GM18907 (cell line): Measurements from ENCODE around the gene ERICH6.

Experiments
- ATAC-seq: cut with Tn5 transposase; IDR thresholded peaks from one replicate; pipeline ENCODE4 v1.9.1; 2021; ENCODE audit warnings: mild to moderate bottlenecking, moderate library complexity; ENCODE audit not compliant: unreplicated experiment

The ERICH6 gene

DNA sequence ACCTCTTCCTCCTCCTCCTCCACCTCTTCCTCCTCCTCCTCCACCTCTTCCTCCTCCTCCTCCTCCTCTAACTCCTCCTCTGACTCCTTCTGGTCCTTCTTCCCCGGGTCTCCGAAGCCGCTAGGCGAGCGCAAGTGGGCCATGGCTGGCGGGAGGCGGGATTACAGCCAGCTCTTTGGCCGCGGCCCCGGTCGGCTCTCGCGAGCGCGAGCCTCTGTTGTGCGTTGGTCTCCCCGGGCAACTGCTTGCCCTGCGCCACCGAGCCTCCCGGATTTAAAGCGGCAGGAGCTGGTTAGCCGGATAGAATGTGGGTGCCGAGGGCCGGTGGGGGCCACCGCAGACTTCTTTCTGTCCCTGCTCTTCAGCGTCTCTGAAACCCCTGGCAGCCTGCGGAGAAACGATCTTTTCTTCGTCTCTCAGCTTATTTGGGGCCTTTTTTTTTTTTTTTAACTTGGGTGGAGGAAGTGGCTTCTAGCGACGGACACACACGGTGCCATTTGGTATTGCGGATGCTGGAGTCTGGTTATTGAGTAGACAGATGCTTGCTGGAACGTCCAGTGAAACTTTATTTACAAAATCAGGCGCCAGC, at the start of gene ERICH6:
ERICH6 (minus strand) TSS at position 165 of the 589 bp plus-strand sequence; CDS start at position 143, 22 bp downstream.
- peak; percentile 99 for ATAC-seq

DNA sequence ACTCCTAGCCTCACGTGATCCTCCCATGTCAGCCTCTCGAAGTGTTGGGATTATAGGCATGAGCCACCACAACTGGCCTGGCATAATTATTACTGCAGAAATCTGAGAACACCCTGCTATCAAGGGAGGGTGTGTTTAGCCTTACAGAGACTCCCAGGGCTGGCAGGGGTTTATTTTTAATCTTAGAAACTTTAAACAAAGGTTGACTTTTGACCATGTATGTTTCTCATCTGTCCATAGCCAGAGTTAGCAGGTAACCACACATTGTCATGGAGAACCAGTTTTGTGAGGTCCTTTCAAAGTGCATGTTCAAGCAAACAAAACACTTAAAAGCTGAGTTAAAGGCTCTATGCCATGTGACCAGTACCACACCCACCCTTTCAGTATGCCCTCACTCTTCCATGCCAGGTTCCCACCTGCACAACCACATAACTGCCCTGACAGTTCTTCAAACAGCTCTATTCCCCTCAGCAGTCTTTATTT, 48.1 kb upstream of the ERICH6 start:
- no peak for ATAC-seq

DNA sequence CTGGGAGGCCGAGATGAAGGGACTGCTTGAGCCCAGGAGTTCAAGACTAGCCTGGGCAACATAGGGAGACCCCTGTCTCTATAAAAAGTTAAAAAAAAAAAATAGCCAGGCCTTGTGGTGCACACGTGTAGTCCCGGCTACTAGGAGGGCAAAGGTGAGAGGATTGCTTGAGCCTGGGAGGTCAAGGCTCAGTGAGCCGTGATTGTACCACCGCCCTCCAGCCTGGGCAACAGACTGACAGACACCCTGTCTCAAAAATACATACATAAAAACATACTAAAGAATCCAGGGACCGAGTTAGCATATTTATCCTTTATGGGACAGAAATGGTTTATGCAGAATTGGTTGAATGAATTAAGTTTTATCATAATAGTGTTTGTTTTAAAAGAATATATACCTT, 45.5 kb upstream of the ERICH6 start:
- ATAC-seq, result no peak

DNA sequence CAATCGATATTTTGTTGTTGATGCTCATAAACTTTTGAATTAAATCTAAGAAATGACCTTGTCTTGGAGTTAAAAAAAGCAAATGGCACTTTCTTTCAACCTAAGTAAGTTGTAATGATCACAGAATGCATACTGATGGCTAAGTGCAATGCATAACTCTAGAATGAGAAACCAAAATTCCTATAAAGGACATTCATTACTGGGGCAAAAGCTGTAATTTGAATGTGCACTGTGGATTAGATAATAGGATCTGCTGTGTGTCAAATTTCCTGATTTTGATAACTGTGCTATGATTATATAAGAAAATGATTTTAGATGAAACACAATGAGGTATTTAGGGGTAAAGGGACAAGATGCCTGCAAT, 44.9 kb upstream of the ERICH6 start:
- no peak for ATAC-seq

DNA sequence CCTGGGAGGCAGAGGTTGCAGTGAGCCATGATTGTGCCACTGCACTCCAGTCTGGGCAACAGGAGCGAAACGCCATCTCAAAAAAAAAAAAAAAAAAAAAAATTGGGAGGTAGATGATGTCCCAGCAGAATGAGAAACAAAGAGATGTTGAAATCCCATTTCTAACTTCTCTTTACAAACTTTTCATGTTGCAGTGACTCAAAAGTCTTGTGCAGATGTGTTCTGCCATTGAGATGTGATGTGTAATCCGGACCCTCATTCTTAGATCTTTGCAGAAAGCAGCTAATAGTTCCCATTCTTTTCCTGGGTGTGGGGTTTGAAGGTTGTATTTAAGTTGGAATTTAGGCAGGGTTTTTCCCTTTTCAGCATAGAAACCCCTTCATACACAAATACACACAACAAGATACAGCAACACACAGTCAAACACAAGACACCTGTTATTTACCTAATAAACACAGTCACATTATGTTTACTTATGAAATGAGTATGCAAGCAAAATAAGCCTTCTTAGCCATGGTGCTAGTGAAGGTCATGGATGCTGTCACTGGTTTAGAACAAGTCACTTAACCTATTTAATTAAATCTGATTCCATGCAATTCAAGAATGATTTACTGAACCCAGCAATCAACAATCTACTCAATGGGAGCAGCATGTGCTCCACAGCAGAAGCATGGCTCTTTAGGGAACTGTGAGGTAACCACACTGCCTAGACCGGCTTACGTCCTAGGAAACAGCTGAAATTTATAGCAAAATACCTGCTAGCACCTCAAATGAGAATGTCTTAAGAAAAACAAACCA, 44.4 kb upstream of the ERICH6 start:
- ATAC-seq, result no peak

DNA sequence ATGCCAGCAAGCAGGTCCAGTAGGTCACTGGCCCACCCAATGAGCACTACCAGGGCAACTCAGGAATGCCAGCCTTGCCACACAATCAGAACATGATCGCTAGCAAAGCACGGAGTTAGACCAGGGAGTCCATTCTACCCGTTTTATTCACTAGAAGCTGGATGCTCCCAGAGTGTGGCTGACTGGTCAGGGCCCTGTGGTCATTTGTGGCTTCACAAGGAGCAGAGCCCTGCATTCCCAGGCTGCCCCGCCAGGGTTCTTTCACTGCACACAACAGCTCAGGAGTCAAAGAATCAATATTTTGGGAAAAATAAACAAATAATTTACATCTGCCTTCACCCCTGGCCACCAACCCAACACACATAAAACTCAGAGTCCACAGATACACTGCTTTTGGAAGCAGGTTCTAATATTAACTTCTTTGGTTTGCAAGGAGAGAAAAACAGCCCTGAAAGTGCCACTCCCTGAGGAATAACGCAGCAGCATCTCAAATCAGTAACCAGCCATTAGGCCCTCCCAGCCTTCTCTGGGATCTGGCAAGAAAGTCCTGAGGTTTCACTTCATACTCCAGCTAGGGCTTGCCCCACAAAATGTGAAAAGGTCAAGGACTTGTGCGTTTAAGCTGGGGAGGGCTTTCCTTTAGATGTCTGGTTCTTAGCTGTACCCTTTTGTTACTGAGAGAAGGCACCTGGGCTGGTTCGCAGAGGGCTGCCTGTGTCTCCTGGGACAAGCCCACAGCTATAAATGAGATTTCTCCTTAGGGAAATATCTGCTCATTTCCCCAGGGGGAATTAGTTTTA, 43.3 kb upstream of the ERICH6 start:
- no peak for ATAC-seq

DNA sequence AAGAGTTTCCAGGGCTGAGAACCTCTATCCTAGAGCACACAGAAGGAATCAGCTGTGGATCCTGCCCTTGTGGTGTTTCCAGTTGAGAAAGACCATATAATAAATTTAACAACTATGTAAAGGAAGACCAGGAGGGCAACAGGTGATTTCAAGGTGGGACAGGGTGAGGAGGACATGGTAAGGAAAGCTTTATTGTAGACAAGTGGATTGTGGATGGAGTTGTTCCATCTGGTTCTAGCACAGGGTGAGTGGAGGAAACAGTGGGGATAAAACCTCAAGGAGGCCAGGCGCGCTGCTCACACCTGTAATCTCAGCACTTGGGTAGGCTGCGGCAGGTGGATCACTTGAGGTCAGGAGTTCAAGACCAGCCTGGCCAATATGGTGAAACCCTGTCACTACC, 42.1 kb upstream of the ERICH6 start:
- no peak for ATAC-seq

DNA sequence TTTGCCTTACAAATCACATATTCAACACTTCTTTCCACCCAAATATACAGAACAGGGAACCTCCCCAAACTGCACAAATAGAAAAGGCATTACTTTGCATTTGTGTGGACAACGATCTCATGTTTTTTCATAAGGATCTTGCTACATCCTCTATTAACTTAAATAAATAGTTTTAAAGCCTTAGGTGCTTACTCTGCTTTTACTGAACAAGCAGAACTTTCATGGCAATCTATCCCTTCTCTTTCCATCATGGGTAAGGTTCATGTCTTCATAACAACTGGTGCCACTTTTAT, 41.1 kb upstream of the ERICH6 start:
- no peak for ATAC-seq

DNA sequence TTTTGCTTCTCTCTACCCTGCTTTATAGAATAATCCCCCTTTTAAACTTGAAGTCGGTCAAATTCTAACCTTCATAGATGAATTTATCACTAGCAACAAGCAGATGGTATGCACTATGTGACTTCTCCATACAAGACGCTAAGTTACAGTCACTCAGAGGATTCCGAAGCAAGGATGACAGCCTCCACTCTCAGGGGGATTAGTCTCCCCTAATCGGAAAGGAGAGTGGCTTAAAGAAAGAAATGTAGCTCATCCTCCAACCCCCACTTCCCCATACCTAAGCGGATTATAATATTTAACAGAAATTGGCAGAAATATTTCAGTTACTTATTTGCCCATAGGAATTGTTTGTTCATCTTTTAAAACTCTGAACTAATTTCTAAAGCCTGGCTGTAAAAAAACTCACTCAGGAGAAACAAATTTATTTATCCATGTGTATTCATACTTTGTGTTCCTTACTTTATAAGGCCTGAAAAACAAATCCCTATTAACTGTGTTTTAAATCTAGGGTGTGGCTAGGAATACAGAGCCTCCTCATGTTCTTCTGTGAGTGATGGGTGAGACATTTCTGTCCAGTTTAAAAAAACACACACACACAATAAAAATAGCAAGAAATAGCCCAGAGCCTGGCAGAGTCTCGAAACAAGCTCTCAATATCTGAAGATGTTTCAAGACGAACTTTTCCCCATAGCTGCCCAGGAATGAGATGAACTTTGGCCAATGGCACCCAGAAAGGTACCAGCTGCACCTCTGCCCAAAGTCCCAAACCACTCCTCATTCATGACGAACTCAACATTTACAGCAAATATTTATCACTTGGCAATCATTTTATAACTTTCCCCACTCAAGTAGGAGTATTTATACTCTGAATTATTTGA, 40.6 kb upstream of the ERICH6 start:
- no peak for ATAC-seq

DNA sequence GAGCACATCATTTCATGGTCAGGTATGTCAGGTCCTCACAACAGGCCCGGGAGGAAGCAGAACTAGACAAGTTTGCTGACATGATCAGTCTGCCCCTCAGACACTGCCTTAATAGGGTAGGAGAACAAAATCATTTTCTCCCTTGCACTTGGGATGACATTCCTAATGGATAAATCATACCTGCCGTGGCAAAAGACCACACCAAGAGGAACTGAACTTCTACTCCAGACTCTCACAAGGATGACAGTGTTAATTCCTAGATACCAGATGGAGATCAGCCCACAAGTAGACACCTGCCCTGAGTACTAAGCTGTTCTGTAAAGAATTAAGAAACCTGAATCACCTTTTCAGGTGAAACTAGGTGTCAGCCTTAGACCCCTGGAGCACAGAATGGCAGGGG, 39.8 kb upstream of the ERICH6 start:
- ATAC-seq, result no peak

DNA sequence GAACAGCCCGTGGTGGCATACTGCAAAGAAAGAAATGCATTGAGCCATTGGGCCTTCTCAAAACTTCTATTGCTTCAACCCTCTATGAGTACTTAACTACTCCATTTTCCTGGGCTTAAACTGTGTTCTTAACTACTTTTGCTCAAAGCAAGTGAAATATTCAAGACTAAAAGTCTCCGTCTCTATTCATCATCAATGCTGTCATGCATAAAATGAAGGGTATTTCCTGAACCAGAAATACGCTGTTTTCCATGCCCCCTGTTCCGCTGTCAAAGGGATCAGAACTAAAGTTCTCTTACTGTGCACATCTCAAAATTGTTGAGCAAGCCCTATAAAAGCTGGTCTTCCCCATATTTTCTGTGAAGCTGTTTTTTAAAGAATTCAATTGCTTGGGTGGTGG, 39.0 kb upstream of the ERICH6 start:
- ATAC-seq, result no peak

DNA sequence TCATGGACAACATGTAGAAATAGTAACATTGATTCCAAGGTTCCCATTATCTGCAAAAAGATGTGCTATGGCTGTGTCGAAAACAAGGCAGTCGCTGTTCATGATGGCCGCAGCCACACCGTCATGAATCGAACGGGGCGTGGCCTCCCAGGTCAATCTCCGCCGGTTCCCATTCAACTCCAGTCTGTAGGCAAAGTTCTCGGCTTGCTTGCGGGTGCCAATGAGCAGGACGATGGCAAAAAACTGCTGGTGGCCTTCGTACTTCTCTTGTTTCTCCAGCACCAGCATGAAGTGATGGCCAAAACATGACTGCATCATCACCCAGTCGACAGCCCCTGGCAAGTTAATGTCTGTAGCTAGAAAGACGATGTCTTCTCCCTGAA, 38.4 kb upstream of the ERICH6 start:
- no peak for ATAC-seq

DNA sequence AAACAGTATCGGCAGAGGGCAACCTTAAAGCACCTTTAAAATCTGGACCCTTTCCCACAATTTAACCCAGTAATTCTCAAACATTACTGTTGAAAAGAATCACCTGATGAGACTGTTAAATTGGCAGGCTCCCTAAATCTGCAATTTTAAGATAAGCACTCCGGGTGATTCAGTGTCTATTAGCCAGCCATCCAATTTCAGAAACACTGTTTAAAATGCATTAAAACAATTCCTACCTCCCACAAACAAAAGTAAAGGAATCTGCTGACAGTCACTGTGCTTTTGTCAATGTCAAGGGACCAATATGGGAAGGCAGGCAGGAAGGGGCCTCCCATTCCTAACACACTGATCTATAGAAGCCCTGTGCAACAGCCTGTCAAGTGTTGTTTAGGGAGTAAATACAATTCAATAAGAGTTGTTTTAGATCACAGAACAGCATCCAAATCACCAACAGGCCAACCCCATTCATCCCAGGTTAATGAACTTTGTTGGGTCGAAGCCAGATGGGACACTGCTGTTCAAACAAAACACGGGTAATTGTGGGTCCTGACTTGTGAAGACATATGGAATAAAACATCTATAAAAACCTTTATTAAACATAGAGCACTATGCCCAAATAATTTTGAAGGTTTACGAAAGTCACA, 37.9 kb upstream of the ERICH6 start:
- no peak for ATAC-seq

DNA sequence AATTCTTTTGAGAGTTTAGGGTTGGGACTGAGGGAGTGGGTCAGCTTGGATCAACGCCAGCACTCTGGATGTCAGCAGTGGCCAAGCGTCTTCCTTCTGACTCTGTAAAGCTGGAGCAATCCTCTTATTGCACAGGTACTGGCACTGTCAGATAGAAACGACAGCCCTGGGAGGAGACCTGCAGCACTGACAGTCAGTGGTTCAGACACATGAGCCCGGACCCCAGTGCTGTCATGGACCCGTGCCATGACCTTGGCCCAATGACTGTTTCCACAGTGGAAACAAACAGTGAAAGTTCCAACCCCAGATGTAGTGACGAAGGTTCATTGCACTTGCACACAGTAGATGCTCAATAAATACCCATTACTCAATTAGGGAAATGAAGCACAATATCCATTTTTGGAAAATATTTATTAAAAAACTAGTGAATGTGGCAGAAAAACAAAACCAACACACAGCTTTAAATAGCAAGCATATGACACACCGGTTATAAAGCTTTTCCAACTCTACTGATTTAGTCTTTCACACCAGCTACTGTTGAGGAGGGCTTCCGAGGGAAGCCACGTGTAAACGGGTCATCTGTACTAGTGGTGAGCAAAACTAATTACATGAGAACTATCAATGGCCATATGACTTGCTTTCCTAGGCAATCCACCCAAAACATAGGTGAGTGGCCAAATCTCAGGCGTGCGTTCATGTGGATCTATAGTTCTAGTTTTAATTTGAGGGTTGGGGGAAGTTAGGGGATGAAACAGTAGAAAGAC, 37.2 kb upstream of the ERICH6 start:
- ATAC-seq, result no peak

DNA sequence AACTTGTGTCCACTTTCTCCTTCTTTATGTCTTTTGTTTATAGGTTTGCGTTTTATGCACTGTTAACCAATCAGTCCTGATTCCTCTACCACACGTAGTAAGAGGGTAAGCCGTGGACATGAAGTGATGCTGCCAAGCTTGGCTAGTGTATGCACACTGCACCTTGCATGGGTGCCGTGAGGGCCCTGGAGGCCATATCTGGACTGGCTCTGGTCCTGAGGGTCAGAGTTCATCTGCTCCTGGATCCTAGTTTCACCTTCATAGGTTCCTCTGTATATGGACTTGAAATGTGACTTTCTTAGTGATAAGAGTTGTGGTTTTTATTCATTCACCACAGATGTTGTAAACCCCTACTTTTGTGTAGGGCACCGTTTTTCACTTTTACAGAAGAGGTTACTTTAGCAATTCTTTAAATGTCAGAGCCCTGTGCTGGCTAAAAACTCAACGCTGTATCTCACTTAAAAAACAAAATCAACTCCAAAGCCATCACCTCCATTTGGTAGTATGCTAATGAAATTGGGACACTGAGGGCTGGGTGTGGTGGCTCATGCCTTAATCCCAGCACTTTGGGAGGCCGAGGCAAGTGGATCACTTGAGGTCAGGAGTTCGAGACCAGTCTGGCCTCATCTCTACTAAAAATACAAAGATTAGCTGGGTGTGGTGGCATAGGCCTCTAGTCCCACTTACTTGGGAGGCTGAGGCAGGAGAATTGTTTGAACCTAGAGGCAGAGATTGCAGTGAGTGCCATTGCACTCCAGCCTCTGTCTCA, 36.3 kb upstream of the ERICH6 start:
- peak; percentile 35 for ATAC-seq

DNA sequence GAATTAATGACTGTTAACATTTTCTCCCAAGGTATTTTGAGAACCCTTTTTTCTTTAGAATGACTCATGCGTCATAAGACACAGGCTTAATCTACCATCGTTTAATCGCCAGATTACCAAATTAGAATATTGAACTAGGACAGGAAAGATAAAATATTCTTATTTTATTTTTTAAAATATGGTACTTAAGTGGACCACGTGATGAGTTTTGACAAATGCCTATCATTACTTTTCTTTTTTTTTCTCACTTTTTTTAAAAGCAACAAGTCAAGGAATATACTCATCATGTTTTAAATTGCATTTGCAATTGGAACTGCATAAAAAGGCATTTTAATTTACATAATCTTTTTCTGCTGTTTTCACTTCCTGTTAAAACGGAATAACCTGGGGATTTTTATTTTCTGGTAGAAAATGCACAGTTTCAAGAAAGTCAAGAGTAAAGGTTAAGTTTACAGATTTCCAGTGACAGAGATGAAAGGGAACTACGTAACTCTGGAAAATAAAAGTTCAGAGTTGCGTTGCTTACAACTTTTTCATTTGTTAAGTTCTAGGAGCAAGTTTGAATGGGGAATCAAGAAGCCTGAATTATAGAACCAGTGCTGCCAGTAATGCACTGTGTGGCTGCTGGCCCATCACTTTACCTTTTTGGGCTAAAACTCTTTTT, 35.6 kb upstream of the ERICH6 start:
- peak; percentile 37 for ATAC-seq

DNA sequence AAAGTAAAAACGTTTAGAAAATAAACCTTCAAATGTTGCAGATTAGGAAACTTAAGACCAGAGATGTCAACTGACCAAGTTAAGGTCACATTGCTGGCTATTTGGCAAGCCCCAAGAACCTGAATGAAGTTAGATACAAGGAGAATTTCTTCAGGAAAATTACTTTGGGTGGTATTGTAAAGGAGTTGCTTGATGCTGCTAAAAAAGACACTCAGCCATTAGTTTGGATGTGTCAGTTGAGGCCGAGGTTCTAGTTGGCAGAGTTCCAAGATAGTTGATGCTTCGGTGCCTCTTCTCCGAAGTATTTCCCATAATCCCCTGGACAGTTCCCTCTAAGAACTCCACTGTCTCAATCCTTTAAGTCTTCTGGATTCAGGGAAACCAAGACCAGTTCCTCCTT, 35.0 kb upstream of the ERICH6 start:
- ATAC-seq, result no peak

DNA sequence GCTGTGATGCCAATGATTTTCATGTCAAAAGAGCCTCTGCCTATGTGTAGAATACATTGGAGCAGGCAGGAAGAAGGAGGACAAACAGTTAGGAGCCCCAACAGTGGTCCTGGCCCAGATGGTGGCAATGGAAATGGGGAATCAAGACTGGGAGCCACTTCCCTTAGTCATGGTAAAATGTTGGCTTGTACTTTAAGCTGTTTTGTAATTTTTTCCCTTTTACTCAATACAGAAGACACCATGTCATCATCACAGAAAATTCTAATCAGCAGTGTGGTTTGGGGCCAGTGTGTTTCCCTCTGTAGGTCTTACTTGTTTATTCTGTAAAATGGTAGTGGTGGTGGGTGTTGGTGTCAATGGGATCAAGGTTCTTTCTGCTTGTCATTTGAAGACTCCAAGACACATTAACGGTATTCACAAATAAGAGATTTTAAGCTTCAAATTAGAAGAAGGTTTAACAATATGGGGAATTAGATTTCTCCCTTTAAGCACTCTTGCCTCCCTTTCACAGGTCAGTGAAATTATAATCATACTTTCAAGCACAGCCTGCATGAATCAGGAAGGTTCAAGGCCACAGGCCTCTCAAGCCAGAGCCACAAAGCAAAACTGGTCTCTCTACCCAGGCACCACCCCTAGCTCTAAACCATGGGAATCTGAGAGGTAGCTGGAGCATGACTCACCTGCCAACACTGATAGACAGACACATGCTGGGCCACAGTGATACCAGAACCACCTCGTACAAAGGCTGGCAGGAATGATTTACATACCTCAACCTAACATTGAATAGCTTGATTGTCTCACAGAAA, 34.4 kb upstream of the ERICH6 start:
- ATAC-seq, result peak; percentile 55
